ENCODE results near the gene POMZP3.
"Not testable (repeated sequence)": the region's sequence is repeated elsewhere in the genome, so short reads cannot be mapped to it uniquely, and the experiment has no call there.

The POMZP3 gene

DNA sequence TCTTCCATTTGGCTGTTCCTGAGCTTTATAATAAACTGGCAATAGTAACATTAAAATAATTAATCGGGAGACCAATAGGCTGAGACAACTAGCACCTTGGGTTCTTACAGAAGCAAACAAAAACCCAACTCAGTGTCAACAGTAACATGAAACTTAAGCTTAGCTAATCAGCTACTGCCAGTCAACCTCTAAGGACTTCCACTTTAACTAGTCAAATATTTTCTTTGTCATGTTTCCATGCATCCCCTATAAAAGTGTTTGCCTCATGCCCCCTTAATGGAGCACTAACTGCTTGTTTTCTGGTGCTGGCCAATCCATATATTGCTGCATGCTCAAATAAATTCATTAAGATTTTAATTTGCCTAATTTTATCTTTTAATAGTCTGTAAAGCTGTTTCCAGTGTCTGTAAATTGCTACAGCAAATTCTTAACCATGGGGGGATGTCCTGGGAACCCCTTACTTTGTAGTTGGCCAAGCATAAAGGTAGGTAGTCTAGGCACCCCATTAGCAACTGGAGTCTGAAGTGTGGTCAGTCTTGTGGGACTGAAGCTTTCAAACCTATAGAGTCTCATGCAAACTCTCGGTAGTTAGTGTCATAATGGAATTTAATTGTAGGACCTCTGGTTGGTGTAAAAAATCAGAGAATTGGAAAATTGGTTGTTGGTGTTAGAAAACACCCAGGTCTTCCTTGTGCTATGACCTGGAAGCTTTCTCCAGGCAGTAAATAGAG is 40.3 kb downstream of the POMZP3 start:
- DNase-seq = not testable (repeated sequence)

GRCh38 chr7:76583636-76584281 is 43.3 kb downstream of the POMZP3 start:
- DNase-seq = not testable (repeated sequence)

DNA sequence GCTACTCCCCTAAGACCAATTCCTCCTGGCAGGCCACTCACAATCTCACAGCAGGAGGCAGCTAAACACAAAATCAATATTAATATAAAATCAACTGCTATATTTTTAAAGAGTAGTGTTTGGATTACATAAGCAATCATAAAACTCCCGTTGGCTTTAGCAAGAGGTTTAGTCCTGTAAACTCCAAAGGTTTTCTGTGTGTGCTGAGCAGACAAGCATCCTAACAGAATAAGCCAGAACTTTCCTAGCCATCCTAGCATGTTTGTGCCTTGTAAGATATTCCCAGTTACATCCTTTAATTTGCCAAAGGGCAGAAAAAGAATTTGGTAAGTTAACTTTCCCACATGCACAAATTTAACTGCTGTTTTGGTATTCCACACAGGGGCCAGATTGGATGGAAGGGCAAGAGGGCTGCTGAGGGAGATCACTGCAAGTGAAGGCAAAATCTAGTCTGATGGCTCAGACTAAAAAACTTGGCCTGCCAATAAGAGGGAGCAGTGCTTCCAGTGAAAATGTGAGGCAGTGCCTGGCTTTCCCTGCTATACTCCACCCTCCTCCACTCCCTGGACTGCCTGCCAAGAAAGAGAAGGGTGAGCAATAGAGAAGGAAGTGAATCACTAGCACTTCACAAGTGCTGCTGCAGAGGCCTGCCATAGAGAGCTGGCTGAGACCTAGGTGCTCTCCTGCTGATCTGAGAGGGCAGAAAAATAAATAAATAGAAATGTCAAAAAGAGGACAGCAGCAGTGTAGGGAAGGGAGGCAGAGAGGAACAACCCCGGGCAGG is 44.0 kb downstream of the POMZP3 start:
- not testable (repeated sequence) for DNase-seq

GRCh38 chr7:76575919-76576655 is 51.0 kb downstream of the POMZP3 start:
- DNase-seq = not testable (repeated sequence)

DNA sequence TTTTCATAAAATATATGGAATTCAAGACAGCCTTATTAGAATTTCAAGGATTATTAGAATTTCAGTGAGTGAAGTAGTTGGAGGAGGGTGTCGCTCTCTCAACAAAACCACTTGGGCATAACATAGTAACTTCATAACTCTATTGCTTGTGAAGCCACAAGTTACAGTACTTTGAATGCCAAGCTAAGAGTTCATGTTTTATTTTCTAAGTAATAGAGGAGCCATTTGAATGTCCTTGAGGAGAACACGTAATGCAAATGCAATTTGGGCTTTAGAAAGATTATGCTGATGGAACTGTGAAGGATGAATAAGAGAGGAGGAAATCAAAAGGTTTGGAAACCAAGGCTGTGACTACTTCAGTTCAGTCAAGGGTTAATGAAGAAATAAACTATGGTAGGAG is 51.6 kb downstream of the POMZP3 start:
- DNase-seq = not testable (repeated sequence)

GRCh38 chr7:76572296-76572695 is 54.8 kb downstream of the POMZP3 start:
- DNase-seq = not testable (repeated sequence)

GRCh38 chr7:76570324-76570775 is 56.7 kb downstream of the POMZP3 start:
- not testable (repeated sequence) for DNase-seq

GRCh38 chr7:76568742-76569141 is 58.3 kb downstream of the POMZP3 start:
- DNase-seq = not testable (repeated sequence)

GRCh38 chr7:76567753-76568152 is 59.3 kb downstream of the POMZP3 start:
- not testable (repeated sequence) for DNase-seq

DNA sequence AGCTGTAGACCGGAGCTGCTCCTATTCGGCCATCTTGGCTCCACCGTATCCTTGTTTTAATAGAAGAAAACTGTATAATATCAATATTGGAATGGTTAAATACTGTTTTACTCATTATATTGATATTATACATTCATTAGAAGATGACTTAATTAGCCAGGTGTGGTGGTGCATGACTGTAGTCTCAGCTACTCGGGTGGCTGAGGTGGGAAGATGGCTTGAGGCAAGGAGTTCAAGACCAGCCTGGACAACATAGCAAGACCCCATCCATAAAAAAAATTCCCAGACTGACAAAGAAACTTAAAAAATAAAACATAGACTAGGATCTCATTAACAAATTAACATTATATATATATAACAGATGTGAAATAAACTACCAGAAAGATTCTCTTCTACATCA is 59.8 kb downstream of the POMZP3 start:
- DNase-seq = not testable (repeated sequence)

GRCh38 chr7:76565001-76565400 is 62.1 kb downstream of the POMZP3 start:
- not testable (repeated sequence) for DNase-seq

DNA sequence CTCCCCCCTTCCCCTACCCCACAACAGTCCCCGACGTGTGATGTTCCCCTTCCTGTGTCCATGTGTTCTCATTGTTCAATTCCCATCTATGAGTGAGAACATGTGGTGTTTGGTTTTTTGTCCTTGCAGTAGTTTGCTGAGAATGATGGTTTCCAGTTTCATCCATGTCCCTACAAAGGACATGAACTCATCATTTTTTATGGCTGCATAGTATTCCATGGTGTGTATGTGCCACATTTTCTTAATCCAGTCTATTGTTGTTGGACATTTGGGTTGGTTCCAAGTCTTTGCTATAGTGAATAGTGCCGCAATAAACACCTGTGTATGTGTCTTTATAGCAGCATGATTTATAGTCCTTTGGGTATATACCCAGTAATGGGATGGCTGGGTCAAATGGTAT is 65.7 kb downstream of the POMZP3 start:
- DNase-seq = not testable (repeated sequence)

GRCh38 chr7:76560157-76560556 is 66.9 kb downstream of the POMZP3 start:
- DNase-seq = not testable (repeated sequence)

Data from retina (tissue), 1 donor.